G401 (cell line): Measurements from ENCODE around the gene RXYLT1. TPM values are rescaled to one million over a fixed set of nuclear protein-coding genes. Genes with fewer than 3 reads are reported as not detected.
A peak's percentile ranks its signal among the peaks of the same experiment; 100 is the strongest.

ENCODE experiments used
- DNase-seq: peaks from one replicate; pipeline ENCODE4 v3.0.0-alpha.2; 2015; ENCODE audit warnings: low spot score
- in situ Hi-C: cut with HindIII; loops from 2 replicates; pipeline ENCODE4 v1.10.0; 2016; ENCODE audit warnings: low sequenced_read_pairs, mixed read lengths
- total RNA-seq: library from RNA; depleted of rRNA; stranded (reverse); fragments of >200 nt; shearing (Covaris generic); gene quantifications from 2 replicates; pipeline ENCODE4 v1.2.3, GENCODE V29; 2014

The RXYLT1 gene
- total RNA-seq, 1 experiment from 2014 or later, result 14.6 TPM

GRCh38 chr12:63795032-63795687 is 15.5 kb downstream of the RXYLT1 start:
- no peak for DNase-seq
- in situ Hi-C loops, result no loop called here

GRCh38 chr12:63795944-63796343 is 16.2 kb downstream of the RXYLT1 start:
- DNase-seq, result no peak
- in situ Hi-C loops, result no loop called here

- peak; percentile 49 for DNase-seq
- in situ Hi-C loops, result loop anchor here (25.0 kb wide), 1 partner anchor 460 kb away; no protein-coding TSS in a partner anchor
Observed at GRCh38 chr12:63802012-63802608, 22.4 kb downstream of the RXYLT1 start.

GRCh38 chr12:63804746-63805145 is 25.0 kb downstream of the RXYLT1 start:
- in situ Hi-C loops, result loop anchor here (25.0 kb wide), 1 partner anchor 458 kb away; no protein-coding TSS in a partner anchor

GRCh38 chr12:63805704-63806672 is 26.3 kb downstream of the RXYLT1 start:
- in situ Hi-C loops, result loop anchor here (25.0 kb wide), 1 partner anchor 456 kb away; no protein-coding TSS in a partner anchor
- DNase-seq, result no peak

More at GRCh38 chr12:63804746-63805145, 25.0 kb downstream of the RXYLT1 start:
- no peak for DNase-seq

GRCh38 chr12:63808631-63809030 is 28.9 kb downstream of the RXYLT1 start:
- in situ Hi-C loops, result loop anchor here (25.0 kb wide), 1 partner anchor 454 kb away; no protein-coding TSS in a partner anchor

GRCh38 chr12:63809566-63809965 is 29.9 kb downstream of the RXYLT1 start:
- no peak for DNase-seq
- in situ Hi-C loops, result loop anchor here (25.0 kb wide), 1 partner anchor 453 kb away; no protein-coding TSS in a partner anchor

More at GRCh38 chr12:63808631-63809030, 28.9 kb downstream of the RXYLT1 start:
- DNase-seq, result no peak

- in situ Hi-C loops, result loop anchor here (25.0 kb wide), 1 partner anchor 451 kb away; no protein-coding TSS in a partner anchor
- no peak for DNase-seq
Observed at GRCh38 chr12:63811334-63811733, 31.6 kb downstream of the RXYLT1 start.

GRCh38 chr12:63811755-63812154 is 32.0 kb downstream of the RXYLT1 start:
- DNase-seq, result no peak
- in situ Hi-C loops, result loop anchor here (25.0 kb wide), 1 partner anchor 451 kb away; no protein-coding TSS in a partner anchor

GRCh38 chr12:63814146-63814772 is 34.5 kb downstream of the RXYLT1 start:
- DNase-seq, result no peak
- in situ Hi-C loops, result loop anchor here (25.0 kb wide), 1 partner anchor 448 kb away; no protein-coding TSS in a partner anchor

GRCh38 chr12:63815482-63815852 is 35.8 kb downstream of the RXYLT1 start:
- DNase-seq, result no peak
- in situ Hi-C loops, result loop anchor here (25.0 kb wide), 1 partner anchor 447 kb away; no protein-coding TSS in a partner anchor

- DNase-seq, result no peak
- in situ Hi-C loops, result loop anchor here (25.0 kb wide), 1 partner anchor 446 kb away; no protein-coding TSS in a partner anchor
Observed at GRCh38 chr12:63816031-63816430, 36.3 kb downstream of the RXYLT1 start.

- no peak for DNase-seq
- in situ Hi-C loops, result loop anchor here (25.0 kb wide), 1 partner anchor 442 kb away; no protein-coding TSS in a partner anchor
Observed at GRCh38 chr12:63820427-63820826, 40.7 kb downstream of the RXYLT1 start.

- peak; percentile 55 for DNase-seq
- in situ Hi-C loops, result loop anchor here (25.0 kb wide), 1 partner anchor 440 kb away; no protein-coding TSS in a partner anchor
Observed at GRCh38 chr12:63821781-63822251, 42.1 kb downstream of the RXYLT1 start.

GRCh38 chr12:63822352-63822751 is 42.6 kb downstream of the RXYLT1 start:
- in situ Hi-C loops, result loop anchor here (25.0 kb wide), 1 partner anchor 440 kb away; no protein-coding TSS in a partner anchor
- DNase-seq, result no peak

GRCh38 chr12:63823040-63823439 is 43.3 kb downstream of the RXYLT1 start:
- in situ Hi-C loops, result loop anchor here (25.0 kb wide), 1 partner anchor 439 kb away; no protein-coding TSS in a partner anchor
- DNase-seq, result no peak

- peak; percentile 63 for DNase-seq
- in situ Hi-C loops, result no loop called here
Observed at GRCh38 chr12:63826006-63826585, 46.4 kb downstream of the RXYLT1 start.

GRCh38 chr12:63828867-63829266 is 49.2 kb downstream of the RXYLT1 start:
- DNase-seq, result no peak
- in situ Hi-C loops, result no loop called here
